Activated naive CD8-positive, alpha-beta T cell treated with anti-CD3 and anti-CD28 coated beads, Interleukin-2, amount 50 U/mL, for 16 hours (primary cell): ENCODE measurements around the gene CREBBP.
"Not testable (repeated sequence)": the region's sequence is repeated elsewhere in the genome, so short reads cannot be mapped to it uniquely, and the experiment has no call there.

Experiments used
- DNase-seq: peaks from one replicate; pipeline ENCODE4 v3.0.0-alpha.2; 2020; ENCODE audit warnings: low read depth, low spot score

Gene CREBBP

DNA sequence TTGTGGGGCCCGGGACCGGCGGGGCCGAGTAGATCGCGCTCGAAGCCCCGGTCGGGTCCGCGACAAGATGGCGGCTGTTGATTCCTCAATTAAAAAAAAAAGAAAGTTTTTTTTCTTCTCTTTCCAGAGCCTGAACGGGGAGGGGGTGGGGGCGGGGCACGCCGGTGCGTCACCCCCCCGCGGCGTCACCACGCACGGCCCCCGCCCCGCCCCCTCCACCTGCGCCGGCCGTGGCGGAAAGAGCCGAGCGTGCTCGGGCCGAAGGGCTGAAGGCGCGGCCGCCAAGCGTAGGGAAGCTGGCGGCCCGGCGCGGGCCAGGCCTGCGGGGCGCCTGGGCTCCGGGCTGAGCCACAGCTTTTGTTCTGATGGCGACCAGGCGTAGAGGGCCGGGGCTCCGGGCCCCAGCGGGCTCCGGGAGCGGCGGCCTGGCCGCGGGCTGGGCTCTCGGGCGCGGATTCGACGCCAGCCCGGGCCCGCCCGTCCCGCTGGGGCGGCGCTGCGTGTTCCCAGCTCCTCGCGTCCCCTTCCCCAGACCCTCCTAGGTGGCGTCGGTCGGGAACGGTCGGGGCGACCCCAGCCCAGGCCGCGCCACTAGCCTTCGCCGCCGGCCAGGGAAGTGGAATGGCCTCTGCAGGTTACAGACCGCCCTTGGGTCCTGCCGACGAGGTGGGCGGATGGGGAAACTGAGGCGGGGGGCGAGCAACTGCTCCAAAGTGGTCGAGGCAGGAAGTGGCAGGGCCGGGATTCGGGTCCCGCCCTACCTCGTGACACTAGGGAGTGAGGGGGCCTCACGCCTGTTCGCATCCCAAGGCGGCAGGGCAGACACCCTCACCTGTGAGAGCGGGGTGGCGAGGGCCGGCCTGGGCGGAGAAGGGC is at the start of gene CREBBP:
CREBBP (minus strand) TSS at position 91 of the 876 bp plus-strand sequence. CDS start 797 bp downstream, outside the sequence.
- peak; percentile 66 for DNase-seq

DNA sequence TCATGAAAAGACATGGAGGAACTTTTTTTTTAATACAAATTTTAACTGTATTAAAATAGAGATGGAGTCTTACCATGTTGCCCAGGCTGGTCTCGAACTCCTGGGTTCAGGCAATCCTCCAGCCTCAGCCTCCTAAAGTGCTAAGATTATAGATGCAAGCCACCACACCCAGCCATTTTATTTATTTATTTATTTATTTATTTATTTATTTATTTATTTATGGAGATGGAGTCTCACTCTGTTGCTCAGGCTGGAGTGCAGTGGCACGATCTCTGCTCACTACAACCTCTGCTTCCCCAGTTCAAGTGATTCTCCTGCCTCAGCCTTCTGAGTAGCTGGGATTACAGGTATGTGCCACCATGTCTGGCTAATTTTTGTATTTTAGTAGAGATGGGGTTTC is 46.6 kb upstream of the CREBBP start:
- not testable (repeated sequence) for DNase-seq

DNA sequence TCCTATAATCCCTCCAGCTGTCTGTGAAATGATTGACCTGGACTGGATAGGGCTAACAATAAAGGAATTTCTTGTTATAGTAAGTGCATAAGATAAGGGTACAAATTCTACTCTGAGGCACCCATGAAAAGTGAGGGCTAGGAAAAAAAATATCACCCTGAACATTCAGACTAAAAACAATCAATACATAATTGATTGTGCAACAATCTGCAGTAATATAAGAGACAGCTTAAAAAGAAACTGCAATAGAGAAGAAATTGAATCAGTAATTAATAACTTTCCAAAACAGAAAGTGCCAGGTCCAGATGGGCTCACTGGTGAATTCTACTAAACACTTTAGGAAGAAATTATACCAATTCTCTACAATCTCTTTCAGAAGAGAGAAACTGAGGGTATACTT is 44.2 kb upstream of the CREBBP start:
- no peak for DNase-seq

DNA sequence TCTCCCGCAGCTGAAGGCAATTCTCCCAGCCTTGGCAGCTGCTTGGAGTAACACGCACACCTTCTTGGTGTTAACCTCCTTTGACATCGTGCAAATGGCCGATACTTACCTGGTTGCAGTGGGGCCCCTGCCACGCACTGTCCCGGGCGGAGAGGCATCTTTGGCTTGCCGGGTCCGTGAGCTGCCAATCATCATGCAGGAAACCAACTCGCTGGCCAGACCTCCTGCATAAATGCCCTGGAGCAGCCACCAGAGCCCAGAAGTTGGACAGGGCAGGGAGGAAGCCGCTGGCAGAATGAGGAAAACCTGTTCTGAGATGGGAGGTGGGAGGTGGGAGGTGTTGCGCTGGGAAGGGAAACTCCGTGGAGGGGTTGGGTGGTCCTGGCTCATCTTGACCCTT is 41.7 kb upstream of the CREBBP start:
- DNase-seq: no peak

DNA sequence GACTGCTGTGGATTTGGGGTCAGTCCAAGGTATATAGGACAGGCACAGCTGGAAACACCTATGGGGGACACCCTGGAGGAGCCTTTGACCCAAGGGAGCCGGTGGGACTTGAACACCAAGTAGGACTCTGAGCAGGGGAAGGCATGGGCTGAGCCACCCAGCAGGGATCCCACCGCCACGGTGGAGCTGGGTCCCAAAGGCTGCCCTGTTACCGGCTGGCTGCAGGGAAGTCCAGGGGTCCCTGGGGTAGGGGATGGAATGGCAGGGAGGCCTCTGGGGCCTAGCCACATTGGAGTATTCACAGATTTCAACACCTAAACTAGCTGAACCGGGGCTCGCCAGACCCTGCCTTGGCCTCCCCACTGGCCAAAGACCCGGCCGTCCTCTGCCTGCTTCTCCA is 39.7 kb upstream of the CREBBP start:
- DNase-seq: no peak

DNA sequence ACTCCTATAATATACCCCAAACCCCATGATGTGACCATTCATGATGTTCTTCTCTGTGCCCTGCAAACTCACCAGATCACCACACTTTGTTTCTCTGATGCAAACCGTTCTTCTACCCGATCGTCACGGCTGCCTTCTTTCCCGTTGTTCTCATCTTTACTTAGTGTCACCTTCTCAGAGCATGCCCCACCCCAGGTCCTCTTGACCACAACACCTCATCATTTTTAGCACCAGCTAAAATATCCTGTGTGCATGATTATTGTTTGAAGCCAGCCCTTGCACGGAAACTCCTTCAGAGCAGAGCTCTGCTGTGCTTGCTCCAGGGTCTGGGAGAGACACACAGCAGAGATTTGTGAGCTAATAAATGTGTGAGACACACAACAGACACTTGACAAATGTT is 38.9 kb upstream of the CREBBP start:
- no peak for DNase-seq

DNA sequence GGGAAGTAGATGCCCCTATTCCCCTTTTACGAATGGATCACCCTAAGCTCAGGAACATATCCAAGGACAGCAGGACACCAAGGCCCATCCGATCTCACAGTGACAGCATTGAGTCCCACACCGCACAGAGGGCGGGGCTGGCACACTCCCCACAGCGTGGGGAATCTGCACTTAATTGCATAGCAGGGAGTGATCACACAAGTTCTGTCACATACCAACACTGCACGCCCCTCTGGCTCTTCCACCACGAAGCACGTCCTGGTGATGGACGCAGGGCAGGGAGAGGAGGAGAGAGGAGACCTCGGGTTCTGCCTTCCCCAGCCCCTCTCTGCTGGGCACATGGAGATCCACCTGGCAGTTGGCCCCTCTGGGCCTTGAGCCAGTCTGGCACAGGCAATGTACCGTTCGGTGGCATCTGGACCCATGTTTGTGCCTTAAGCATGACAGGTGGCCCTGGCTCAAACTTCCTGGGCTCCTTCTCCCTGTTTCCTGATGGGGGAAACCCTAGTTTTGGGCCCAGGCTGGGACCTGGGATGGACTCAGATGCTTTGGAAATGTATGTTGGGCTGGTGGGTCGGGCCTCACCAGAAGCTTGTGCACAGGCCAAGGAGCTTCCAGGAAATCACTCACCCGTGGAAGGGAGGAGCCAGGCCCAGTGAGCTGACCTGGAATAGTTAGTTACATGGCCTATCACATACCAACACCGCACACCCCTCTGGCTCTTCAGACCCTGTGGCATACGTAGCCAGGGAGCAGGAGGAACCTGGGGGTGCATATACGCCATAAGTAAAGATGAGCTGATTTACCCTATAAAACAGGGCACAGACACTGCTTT is 35.1 kb upstream of the CREBBP start:
- no peak for DNase-seq

DNA sequence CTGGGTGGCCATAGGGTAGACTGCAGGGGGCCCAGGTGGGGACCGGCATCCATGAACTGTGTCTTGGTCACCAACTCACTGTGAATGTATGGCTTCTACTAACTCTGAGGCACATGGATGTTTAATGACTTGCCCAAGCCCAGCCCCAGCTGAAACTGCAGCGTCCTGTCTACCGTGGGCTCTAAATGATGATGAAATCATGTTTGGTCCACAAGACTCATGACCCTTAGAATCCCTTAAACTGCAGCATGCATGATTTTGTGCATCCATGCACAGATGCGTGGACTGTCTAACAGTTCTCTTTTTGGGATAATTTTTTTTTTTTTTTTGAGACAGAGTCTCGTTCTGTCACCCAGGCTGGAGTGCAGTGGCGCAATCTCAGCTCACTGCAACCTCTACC is 32.4 kb upstream of the CREBBP start:
- DNase-seq: no peak

DNA sequence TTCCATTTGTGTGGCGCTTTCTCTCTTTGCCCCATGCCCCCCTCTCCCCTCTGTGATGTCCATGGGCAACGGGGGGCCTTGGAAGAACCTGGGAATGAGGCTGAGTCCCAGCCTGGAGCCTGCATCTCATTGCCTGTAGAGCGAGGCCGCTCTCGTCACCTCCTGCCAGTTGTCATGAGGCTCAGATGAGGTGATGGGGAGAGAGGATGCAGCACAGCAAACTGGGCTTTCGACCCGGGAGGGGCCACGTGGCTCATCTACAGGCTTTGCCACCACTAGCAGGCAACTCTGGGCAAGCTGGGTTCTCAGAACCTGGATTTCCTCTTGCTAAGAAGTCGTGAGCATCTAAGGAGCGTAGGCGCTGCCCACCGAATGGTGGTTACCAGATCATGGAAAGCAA is 31.9 kb upstream of the CREBBP start:
- DNase-seq: no peak

DNA sequence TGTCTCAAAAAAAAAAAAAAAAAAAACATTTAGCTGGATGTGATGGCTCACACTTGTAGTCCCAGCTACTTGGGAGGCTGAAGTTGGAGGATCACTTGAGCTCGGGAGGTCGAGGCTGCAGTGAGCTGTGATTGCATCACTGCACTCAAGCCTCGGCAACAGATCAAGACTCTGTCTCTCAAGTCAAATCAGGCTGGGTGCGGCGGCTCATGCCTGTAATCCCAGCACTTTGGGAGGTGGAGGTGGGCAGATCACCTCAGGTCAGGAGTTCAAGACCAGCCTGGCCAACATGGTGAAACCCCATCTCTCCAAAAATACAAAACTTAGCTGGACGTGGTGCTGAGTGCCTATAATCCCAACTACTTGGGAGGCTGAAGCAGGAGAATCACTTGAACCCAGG is 31.2 kb upstream of the CREBBP start:
- not testable (repeated sequence) for DNase-seq

DNA sequence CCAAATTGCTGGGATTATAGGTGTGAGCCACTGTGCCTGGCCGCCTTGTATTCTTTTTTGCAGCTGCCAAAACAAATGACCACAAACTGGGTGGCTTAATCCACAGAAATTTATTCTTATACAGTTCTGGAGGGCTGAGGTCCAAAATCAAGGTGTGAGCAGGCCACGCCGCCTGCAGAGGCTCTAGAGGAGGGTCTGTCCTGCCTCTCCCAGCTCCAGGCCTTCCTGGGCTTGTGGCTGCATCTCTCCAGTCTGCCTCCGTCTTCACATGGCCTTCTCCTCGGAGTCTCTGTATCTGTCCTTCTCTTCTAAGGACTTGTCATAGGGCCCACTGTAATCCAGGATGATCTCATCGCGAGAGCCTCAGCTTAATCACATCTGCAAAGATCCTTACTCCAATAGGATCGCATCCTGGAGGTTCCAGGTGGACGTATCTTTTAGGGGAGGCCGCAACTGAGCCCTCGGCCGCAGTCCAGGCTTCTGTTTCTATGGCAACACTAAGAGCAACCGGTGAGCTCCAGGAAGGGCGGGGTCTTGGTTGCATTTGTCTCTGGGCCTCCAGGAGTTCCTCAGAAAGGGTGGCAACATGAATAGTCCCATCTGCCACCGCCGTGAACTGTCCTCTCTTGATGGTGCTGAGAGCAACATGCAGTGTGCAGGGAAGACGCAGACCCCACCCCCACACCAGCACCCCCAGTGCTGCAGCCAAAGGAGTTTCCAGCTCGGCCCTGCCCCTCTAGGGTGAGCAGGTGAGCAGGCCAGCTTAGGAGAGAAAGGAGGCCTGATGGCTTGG is 29.5 kb upstream of the CREBBP start:
- no peak for DNase-seq

DNA sequence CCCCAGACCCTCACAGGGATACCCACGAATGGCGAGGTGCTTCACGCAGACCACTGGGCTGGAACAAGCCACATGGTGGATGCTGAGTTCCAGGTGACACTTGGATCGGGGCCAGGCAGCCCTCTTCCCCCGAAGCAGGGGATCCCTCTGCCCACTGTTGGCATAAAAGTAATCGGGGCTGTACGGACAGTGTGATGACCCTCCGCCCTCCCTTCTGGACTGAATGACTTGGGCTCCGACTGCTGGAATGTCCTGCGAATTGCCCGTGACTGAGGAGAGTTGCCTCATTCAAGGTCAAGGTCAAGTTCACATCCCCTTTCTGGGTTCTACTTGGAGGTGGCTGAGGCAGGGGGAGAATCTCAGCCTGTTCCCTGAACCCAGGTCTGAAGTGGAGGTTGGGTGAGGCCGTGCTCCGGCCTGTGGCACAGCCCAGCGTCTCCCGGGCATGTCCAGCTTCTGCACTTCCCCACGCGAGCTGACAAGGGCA is 28.5 kb upstream of the CREBBP start:
- no peak for DNase-seq

DNA sequence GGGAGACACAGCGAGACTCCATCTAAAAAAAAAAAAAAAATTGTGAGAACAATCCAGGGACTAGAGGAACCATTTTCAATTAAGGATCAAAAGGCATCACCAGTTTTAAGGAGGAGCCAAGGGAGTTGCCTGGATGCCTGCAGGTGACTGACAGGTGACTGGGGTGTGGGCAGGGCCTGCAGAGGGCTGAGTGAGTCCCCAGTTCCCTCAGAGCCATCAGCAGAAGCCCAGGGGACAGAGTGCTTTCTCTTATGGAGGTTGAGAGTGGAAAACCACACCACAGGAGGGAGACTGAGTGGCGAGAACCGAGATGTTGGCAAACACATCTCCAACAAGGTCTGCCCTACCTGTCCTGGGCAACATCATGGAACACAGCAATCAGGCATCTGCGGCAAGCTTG is 27.1 kb upstream of the CREBBP start:
- no peak for DNase-seq

DNA sequence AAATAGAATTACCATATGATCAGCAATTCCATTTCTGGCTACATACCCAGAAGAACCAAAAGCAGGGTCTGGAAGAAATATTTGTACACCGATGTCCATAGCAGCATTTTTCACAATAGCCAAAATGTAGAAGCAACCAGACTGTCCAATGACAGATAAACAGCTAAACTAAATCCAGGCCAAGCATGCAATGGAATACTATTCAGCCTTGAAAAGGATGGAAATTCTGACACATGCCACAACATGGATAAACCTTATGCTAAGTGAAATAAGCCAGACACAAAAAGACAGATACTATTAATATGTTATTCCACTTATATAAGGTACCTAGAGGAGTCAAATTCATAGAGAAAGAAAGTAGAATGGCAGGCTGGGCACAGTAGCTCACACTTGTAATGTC is 25.9 kb upstream of the CREBBP start:
- no peak for DNase-seq

DNA sequence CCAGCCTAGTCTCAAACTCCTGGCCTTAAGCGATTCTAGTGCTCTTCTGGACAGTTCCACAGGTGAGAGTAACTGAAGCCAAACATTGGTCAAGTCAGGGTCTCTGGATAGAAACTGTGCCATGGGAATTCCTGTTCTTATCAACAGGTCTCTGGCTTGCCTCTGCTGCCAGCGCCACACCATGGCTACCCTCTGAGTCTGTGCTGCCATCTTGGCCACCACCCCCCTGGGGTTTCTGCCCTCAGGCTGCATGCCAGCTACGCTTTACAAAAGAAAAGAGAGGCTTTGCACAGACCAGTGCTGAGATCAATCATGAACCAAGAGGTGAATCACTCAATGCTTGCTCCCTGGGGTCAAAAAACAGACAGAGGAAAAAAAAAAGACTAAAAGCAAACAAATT is 24.4 kb upstream of the CREBBP start:
- DNase-seq: no peak

DNA sequence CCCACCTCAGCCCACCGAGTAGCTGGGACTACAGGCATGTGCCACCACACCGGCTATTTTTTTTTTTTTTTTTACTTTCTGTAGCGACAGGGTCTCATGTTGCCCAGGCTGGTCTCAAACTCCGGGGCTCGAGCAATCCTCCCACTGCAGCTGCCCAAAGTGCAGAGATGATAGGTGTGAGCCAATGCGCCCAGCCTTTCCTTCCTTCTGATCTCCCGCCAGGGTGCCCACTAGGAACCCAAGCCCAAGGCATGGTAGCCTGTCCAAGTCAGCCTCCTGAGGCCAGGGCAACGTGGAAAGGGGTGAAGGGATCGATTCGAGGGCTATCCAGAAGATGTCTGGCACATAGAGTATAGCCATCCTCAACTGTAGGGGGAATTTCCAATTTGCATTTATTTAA is 9.6 kb upstream of the CREBBP start:
- no peak for DNase-seq

DNA sequence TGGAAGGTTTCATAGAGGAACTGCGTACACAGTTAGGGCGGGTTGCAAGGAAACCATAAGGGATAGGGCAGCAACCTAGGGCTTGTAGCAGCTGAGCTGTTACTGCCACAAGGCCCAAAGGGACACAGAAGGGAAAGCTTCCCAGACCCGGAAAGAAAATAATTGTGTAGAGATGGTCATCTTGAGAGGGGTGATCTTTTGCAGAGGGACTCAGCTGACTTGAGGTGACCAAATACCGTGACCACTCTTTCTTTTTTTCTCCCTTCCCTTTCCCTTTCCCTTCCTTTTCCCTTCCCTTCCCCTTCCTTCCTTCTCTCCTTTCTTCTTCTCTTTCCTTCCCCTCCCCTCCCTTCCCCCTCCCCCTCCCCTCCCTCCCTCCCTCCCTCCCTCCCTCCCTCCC is 8.5 kb upstream of the CREBBP start:
- DNase-seq: no peak

DNA sequence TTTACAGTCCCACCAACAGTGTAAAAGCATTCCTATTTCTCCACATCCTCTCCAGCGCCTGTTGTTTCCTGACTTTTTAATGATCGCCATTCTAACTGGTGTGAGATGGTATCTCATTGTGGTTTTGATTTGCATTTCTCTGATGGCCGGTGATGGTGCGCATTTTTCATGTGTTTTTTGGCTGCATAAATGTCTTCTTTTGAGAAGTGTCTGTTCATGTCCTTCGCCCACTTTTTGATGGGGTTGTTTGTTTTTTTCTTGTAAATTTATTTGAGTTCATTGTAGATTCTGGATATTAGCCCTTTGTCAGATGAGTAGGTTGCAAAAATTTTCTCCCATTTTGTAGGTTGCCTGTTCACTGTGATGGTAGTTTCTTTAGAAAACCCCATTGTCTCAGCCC is 5.5 kb upstream of the CREBBP start:
- not testable (repeated sequence) for DNase-seq

DNA sequence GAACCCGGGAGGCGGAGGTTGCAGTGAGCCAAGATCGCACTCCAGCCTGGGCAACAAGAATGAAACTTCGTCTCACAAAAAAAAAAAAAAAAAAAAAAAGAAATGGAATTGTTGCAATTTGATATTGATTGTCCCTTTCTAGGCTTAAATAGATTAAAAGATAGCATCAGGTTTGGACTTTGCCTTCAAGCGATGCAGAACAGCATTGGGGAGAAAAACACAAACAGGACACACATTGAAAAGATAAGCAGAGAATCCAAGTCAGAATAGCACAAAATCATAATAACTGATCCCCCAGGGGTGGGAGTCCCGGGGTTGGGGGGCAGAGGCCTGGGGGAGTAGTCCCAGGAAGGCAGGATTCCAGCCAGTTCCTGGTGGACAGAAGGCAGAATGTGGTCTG is 3.9 kb upstream of the CREBBP start:
- DNase-seq: no peak

DNA sequence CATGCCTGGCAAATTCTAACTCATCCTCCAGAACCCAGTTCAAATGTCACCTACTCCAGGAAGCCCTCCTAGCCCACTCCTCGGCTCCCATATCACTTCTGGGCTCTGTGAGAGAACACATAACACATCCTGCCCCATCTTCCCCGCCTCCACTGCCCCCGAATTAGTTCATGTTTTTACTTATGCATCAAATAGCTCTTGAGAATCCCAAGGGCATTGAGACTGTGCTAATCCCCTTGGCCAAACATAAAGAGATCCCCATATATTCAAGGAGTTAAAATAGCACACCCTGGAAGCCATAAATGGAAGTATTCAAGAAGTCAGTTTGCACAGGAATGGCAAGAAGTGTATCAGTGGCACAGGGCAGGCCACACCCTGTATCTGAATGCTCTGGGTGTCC is 2.0 kb upstream of the CREBBP start:
- no peak for DNase-seq

DNA sequence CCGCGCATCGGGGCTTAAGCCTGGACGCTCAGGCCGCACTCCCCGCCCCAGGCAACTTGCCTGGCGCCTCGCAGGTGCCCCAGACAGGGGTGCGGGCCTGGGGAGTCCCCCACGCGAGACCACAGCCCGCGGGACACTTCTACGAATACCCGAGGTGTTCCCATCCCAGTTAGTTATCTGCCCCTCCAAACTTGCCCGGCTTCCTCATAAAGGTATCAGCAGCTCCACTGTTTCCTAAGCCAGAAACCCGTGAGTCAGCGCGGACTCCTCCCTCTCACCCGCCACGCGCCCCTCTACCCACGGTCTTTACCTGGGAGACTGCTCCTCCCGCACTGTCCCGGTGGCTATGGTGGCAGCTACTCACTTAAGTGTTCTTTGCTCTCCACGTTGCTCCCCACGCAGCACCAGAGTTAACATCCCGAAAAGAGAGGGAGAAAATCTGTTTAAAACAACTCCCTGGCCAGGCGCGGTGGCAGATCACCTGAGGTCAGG is 1.0 kb upstream of the CREBBP start:
- no peak for DNase-seq
